ENCODE measurements around the gene MYBPC1.
"Not testable (repeated sequence)": the region's sequence is repeated elsewhere in the genome, so short reads cannot be mapped to it uniquely, and the experiment has no call there.

Gene MYBPC1

DNA sequence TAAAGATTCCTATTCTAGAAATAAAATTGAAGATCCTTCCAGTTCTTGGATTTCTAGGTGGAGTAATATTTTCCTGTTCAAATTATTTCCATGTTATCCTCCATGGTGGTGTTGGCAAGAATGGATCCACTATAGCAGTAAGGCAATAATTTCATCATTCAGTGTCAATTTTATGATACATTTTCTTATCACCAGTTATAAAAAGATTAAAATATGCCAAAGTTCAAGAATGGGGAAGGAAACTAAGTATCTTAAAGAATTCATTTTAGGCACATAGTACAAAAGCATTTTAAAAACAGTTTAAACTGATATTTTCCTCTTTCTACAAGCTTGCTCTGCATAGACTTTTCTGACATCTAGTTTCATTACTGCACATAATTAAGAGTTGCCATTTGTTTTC lies 125.3 kb downstream of the MYBPC1 start:
- DNase-seq (ENCODE audit: low read depth), result no peak
- TF ChIP-seq, protein P1, sequence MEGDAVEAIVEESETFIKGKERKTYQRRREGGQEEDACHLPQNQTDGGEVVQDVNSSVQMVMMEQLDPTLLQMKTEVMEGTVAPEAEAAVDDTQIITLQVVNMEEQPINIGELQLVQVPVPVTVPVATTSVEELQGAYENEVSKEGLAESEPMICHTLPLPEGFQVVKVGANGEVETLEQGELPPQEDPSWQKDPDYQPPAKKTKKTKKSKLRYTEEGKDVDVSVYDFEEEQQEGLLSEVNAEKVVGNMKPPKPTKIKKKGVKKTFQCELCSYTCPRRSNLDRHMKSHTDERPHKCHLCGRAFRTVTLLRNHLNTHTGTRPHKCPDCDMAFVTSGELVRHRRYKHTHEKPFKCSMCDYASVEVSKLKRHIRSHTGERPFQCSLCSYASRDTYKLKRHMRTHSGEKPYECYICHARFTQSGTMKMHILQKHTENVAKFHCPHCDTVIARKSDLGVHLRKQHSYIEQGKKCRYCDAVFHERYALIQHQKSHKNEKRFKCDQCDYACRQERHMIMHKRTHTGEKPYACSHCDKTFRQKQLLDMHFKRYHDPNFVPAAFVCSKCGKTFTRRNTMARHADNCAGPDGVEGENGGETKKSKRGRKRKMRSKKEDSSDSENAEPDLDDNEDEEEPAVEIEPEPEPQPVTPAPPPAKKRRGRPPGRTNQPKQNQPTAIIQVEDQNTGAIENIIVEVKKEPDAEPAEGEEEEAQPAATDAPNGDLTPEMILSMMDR (IDR thresholded peaks at IDR 0.05; ENCODE audit: low read depth, low read length, missing control alignments), result no peak
- H3K4me3 ChIP-seq (ENCODE audit: low read depth, low read length), result no peak overlapping the region

GRCh38 chr12:101722392-101722791 lies 127.6 kb downstream of the MYBPC1 start:
- H3K4me3 ChIP-seq (ENCODE audit: low read depth, low read length), result no peak overlapping the region
- DNase-seq (ENCODE audit: low read depth), result no peak
- TF ChIP-seq, protein P1 (IDR thresholded peaks at IDR 0.05; ENCODE audit: low read depth, low read length, missing control alignments), result no peak

- DNase-seq (ENCODE audit: low read depth), result no peak
- TF ChIP-seq, protein P1 (IDR thresholded peaks at IDR 0.05; ENCODE audit: low read depth, low read length, missing control alignments), result no peak
- no peak overlapping the region for H3K4me3 ChIP-seq (ENCODE audit: low read depth, low read length)
Observed at GRCh38 chr12:101727098-101727497, 132.3 kb downstream of the MYBPC1 start.

- no peak overlapping the region for H3K4me3 ChIP-seq (ENCODE audit: low read depth, low read length)
- TF ChIP-seq, protein P1 (IDR thresholded peaks at IDR 0.05; ENCODE audit: low read depth, low read length, missing control alignments), result no peak
- DNase-seq (ENCODE audit: low read depth), result no peak
Observed at GRCh38 chr12:101729842-101730241, 135.1 kb downstream of the MYBPC1 start.

DNA sequence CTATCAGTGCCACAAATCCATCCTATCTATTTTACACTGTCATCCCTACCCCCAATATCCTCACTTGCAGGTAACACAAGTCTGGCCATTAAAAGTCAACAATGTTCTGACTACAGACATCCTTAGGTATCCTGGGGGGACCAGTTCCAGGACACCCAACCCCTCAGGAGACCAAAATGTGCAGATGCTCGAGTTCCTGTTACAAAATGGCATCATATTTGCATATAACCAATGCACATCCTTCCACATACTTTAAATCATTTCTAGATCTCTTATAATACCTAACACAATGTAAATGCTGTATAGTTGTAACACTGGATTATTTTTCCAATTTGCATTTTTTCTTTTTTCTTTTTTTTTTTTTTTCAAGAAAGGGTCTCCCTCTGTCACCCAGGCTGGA lies 137.5 kb downstream of the MYBPC1 start:
- no peak for DNase-seq (ENCODE audit: low read depth)
- TF ChIP-seq, protein P1 (IDR thresholded peaks at IDR 0.05; ENCODE audit: low read depth, low read length, missing control alignments), result no peak
- no peak overlapping the region for H3K4me3 ChIP-seq (ENCODE audit: low read depth, low read length)

- H3K4me3 ChIP-seq (ENCODE audit: low read depth, low read length), result no peak overlapping the region
- no peak for DNase-seq (ENCODE audit: low read depth)
- TF ChIP-seq, protein P1 (IDR thresholded peaks at IDR 0.05; ENCODE audit: low read depth, low read length, missing control alignments), result no peak
Observed at GRCh38 chr12:101733166-101733565, 138.4 kb downstream of the MYBPC1 start.

DNA sequence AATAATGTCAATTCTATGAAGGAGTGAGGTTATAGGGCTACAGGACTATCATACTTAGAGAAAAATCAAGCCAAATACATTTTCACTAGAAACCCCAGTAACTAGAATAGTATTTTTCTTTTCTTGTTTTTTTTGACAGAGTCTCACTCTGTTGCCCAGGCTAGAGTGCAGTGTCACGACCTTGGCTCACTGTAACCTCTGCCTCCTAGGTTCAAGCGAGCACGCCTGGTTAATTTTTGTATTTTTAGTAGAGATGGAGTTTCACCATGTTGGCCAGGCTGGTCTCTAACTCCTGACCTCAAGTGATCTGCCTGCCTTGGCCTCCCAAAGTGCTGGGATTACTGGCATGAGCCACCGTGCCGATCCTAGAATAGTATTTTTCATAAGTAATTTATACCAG lies 139.7 kb downstream of the MYBPC1 start:
- not testable (repeated sequence) for H3K4me3 ChIP-seq (ENCODE audit: low read depth, low read length); DNase-seq (ENCODE audit: low read depth)

Measured in GM12864 (cell line).